A549 treated with AZD9567 at 1 μM for 4 hours (cell line): Measurements from ENCODE around the gene TRIO. TPM values are rescaled to one million over a fixed set of nuclear protein-coding genes. Genes with fewer than 3 reads are reported as not detected.

ENCODE experiments used
- total RNA-seq: library from RNA; stranded (reverse); fragments of 200-300 nt; extraction: Qiagen RNA extraction; gene quantifications from 5 replicates; pipeline ENCODE4 v1.2.3, GENCODE V29; 2022; ENCODE audit not compliant: insufficient read depth

Gene TRIO
- 85.4 to 121 TPM (median 101 TPM) in 5 replicates for total RNA-seq

DNA sequence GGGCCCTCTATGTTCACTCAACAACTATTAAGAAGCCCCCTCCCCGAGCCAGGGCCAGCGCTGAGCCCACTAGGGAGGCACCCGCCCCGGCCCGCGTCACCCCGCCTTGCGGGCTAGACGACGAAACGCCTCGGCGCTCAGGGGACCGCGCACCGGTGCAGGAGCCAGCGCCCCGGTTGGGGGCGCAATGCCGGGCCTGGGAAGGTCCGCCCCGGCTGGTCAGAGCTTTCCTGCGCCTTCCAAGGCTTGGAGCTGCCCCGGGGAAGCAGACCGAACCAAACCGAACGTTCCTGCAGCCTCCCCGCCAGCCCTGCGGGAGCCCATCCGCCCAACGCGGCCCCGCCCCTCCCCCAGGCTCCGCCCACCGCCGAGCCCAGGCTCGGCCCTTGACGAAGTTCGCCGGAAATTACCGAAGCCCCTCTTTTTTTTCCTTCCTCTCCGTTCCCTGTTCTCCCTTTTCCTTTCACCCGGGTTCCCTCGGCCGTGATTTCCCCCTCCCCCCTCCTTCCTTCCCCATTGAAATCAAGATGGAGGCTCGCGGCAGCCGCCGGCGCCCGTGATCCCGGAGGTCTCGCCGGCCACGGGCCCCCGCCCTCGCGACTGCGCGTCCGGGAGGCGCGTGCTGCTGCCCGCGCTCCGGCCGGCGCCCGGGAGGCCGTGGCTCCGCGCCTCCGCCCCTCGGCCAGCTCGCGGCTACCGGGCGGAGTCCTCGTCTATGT is at the start of gene TRIO:
Gene TRIO, plus strand, starts transcription at position 516 of the 719 bp plus-strand sequence. CDS start 384 bp downstream, outside the sequence.

Other genes starting within 250 kb of the TRIO start
- gene DNAH5, start 198.7 kb upstream of the TRIO start, total RNA-seq = 1.2 to 3.2 TPM (median 1.7 TPM) in 5 replicates